ENCODE data around the gene OCIAD2.
A peak's percentile ranks its signal among the peaks of the same experiment; 100 is the strongest.

The OCIAD2 gene

DNA sequence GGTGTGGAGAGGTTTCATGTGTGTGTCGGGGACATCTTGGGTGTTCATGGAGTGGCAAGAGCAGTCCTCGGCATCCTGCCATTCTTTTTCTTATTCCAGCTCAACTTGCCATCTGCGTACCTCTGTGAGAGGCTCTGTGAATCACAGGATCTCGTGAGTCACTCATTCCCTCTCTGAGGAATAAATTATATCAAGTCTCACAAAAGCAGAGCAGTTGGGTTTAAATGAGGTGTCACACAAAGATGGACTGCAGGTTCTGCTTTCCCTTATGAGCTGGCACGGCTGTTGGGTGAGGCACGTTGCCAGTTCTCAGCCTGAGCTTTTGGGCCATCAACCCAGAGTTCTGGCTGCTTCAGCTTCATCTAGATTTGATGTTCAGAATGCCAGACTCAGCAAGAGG is 6.8 kb upstream of the OCIAD2 start:
- H3K79me2 ChIP-seq (ENCODE audit: control insufficient read depth, insufficient read depth, low read length), result no peaks in the 10 kb centered on the region
- H2BK5ac ChIP-seq (ENCODE audit: low read length), result no peak overlapping the region
- no peaks in the 10 kb centered on the region for H3K27me3 ChIP-seq (ENCODE audit: insufficient read depth, low read length, poor library complexity)
- no peak overlapping the region for H2AK5ac ChIP-seq (ENCODE audit: low read length)
- no peak overlapping the region for H3K4me3 ChIP-seq (ENCODE audit: low read length)
- no peak overlapping the region for H4K5ac ChIP-seq (ENCODE audit: low read length)
- WGBS (ENCODE audit: extremely low coverage, insufficient coverage, low lambda C conversion rate), result no CpG with 5 or more reads among the region's 6 CpGs
- no peak overlapping the region for H3K56ac ChIP-seq (ENCODE audit: low read length)
- H3K18ac ChIP-seq (ENCODE audit: low read length), result no peak overlapping the region
- no peaks in the 10 kb centered on the region for H3K79me1 ChIP-seq (ENCODE audit: low read length)
- H4K8ac ChIP-seq (ENCODE audit: low read depth, low read length), result no peak overlapping the region
- no peak overlapping the region for H2BK120ac ChIP-seq (ENCODE audit: low read depth, low read length)
- no peak for DNase-seq
- H3K23ac ChIP-seq (ENCODE audit: low read length), result no peak overlapping the region
- H3K9ac ChIP-seq (ENCODE audit: low read length), result no peak overlapping the region
- H2BK15ac ChIP-seq (replicated peaks; ENCODE audit: low read depth), result no peak overlapping the region
- no peaks in the 10 kb centered on the region for H3K36me3 ChIP-seq (ENCODE audit: control insufficient read depth, insufficient read depth, low read length)
- no peaks in the 10 kb centered on the region for H3K4me1 ChIP-seq (ENCODE audit: control insufficient read depth, low read depth, low read length)
- H3K27ac ChIP-seq (ENCODE audit: low read depth, low read length), result no peak overlapping the region
- no peak overlapping the region for H3K4me2 ChIP-seq (ENCODE audit: low read length)
- H3K4ac ChIP-seq (ENCODE audit: low read depth, low read length), result no peak overlapping the region

DNA sequence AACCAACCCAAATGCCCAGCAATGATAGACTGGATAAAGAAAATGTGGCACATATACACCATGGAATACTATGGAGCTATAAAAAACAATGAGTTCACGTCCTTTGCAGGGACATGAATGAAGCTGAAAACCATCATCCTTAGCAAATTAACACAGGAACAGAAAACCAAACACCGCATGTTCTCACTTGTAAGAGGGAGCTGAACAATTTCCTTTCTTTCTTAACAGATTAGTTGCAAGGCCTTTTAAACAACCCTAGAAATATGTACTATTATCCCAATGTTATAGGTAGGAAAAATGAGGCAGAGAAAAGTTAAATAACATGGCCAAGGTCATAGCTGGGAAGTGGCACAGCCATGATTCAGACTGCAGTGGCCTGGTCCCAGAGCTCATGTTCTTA is 5.8 kb upstream of the OCIAD2 start:
- Histone ChIP-seq H3K79me1 (ENCODE audit: low read length) (no peaks in the 10 kb centered on the region), H3K36me3 (ENCODE audit: control insufficient read depth, insufficient read depth, low read length) (no peaks in the 10 kb centered on the region), H3K9ac (ENCODE audit: low read length) (no peak overlapping the region), H3K27me3 (ENCODE audit: insufficient read depth, low read length, poor library complexity) (no peaks in the 10 kb centered on the region), H3K56ac (ENCODE audit: low read length) (no peak overlapping the region), H2BK5ac (ENCODE audit: low read length) (no peak overlapping the region), H3K4me1 (ENCODE audit: control insufficient read depth, low read depth, low read length) (no peaks in the 10 kb centered on the region), H4K5ac (ENCODE audit: low read length) (no peak overlapping the region), H2BK15ac (replicated peaks; ENCODE audit: low read depth) (no peak overlapping the region), H3K18ac (ENCODE audit: low read length) (no peak overlapping the region), H2AK5ac (ENCODE audit: low read length) (no peak overlapping the region), H3K27ac (ENCODE audit: low read depth, low read length) (no peak overlapping the region), H4K8ac (ENCODE audit: low read depth, low read length) (no peak overlapping the region), H3K23ac (ENCODE audit: low read length) (no peak overlapping the region), H3K4me2 (ENCODE audit: low read length) (no peak overlapping the region), H3K79me2 (ENCODE audit: control insufficient read depth, insufficient read depth, low read length) (no peaks in the 10 kb centered on the region), H3K4ac (ENCODE audit: low read depth, low read length) (no peak overlapping the region), H2BK120ac (ENCODE audit: low read depth, low read length) (no peak overlapping the region), H3K4me3 (ENCODE audit: low read length) (no peak overlapping the region)
- WGBS (ENCODE audit: extremely low coverage, insufficient coverage, low lambda C conversion rate), result no CpG with 5 or more reads among the region's 2 CpGs
- DNase-seq, result no peak

DNA sequence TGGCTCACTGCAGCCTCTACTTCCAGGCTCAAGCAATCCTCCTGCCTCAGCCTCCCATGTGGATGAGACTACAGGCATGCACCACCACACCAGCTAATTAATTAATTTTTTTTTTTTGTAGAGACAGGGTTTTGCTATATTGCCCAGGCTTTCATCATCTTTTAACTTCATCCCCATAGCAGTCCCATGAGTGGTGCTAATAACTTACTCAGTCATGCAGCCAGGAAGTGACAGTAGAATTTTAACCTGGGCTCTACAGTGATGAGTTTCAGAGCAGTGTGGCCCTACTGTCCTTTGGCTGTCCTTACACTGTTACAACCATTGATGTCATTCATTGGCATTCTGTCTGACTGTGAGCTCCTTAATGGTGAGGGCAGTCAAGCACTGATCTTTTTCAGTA is 3.9 kb upstream of the OCIAD2 start:
- no peak overlapping the region for H3K23ac ChIP-seq (ENCODE audit: low read length)
- peaks cover 4% of the 10 kb centered on the region for H3K79me2 ChIP-seq (ENCODE audit: control insufficient read depth, insufficient read depth, low read length)
- H3K18ac ChIP-seq (ENCODE audit: low read length), result no peak overlapping the region
- H3K27me3 ChIP-seq (ENCODE audit: insufficient read depth, low read length, poor library complexity), result no peaks in the 10 kb centered on the region
- no peak overlapping the region for H3K9ac ChIP-seq (ENCODE audit: low read length)
- no peak overlapping the region for H3K27ac ChIP-seq (ENCODE audit: low read depth, low read length)
- H3K56ac ChIP-seq (ENCODE audit: low read length), result no peak overlapping the region
- DNase-seq, result no peak
- H2BK5ac ChIP-seq (ENCODE audit: low read length), result no peak overlapping the region
- H3K79me1 ChIP-seq (ENCODE audit: low read length), result peaks cover 5% of the 10 kb centered on the region
- H4K8ac ChIP-seq (ENCODE audit: low read depth, low read length), result no peak overlapping the region
- no peaks in the 10 kb centered on the region for H3K4me1 ChIP-seq (ENCODE audit: control insufficient read depth, low read depth, low read length)
- no peak overlapping the region for H3K4me3 ChIP-seq (ENCODE audit: low read length)
- H3K36me3 ChIP-seq (ENCODE audit: control insufficient read depth, insufficient read depth, low read length), result no peaks in the 10 kb centered on the region
- H3K4me2 ChIP-seq (ENCODE audit: low read length), result no peak overlapping the region
- H2BK15ac ChIP-seq (replicated peaks; ENCODE audit: low read depth), result no peak overlapping the region
- H2AK5ac ChIP-seq (ENCODE audit: low read length), result no peak overlapping the region
- H4K5ac ChIP-seq (ENCODE audit: low read length), result no peak overlapping the region
- no peak overlapping the region for H2BK120ac ChIP-seq (ENCODE audit: low read depth, low read length)
- no peak overlapping the region for H3K4ac ChIP-seq (ENCODE audit: low read depth, low read length)

DNA sequence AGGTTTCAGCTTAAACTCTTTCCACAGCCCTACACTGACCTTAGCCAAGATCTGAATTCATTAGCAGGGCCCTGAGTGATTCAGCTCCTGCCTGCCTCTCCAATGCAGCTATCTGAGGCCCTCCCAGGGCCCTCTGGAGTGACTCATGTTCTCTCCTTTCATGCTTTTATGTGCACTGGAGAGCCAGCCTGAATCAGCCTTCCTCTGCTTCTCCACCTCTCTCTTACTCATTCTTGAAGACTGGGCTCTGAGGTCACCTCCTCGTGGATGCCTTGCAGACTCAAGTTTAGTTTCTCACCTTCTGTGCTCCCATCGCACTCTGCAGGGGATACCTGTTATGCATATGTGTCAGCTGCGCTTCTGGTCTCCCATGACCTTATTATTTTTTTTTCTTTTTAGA is 3.1 kb upstream of the OCIAD2 start:
- H3K9ac ChIP-seq (ENCODE audit: low read length), result no peak overlapping the region
- no peak overlapping the region for H3K23ac ChIP-seq (ENCODE audit: low read length)
- H2BK120ac ChIP-seq (ENCODE audit: low read depth, low read length), result no peak overlapping the region
- no peak overlapping the region for H3K4ac ChIP-seq (ENCODE audit: low read depth, low read length)
- H3K4me2 ChIP-seq (ENCODE audit: low read length), result no peak overlapping the region
- peaks cover 4% of the 10 kb centered on the region for H3K79me2 ChIP-seq (ENCODE audit: control insufficient read depth, insufficient read depth, low read length)
- H3K27me3 ChIP-seq (ENCODE audit: insufficient read depth, low read length, poor library complexity), result no peaks in the 10 kb centered on the region
- peak; percentile 94 for DNase-seq
- no peak overlapping the region for H2AK5ac ChIP-seq (ENCODE audit: low read length)
- H3K27ac ChIP-seq (ENCODE audit: low read depth, low read length), result no peak overlapping the region
- H3K56ac ChIP-seq (ENCODE audit: low read length), result no peak overlapping the region
- no peaks in the 10 kb centered on the region for H3K36me3 ChIP-seq (ENCODE audit: control insufficient read depth, insufficient read depth, low read length)
- H4K8ac ChIP-seq (ENCODE audit: low read depth, low read length), result no peak overlapping the region
- no peak overlapping the region for H3K18ac ChIP-seq (ENCODE audit: low read length)
- H3K79me1 ChIP-seq (ENCODE audit: low read length), result peaks cover 7% of the 10 kb centered on the region
- no CpG with 5 or more reads among the region's 3 CpGs for WGBS (ENCODE audit: extremely low coverage, insufficient coverage, low lambda C conversion rate)
- no peak overlapping the region for H2BK5ac ChIP-seq (ENCODE audit: low read length)
- no peaks in the 10 kb centered on the region for H3K4me1 ChIP-seq (ENCODE audit: control insufficient read depth, low read depth, low read length)
- H2BK15ac ChIP-seq (replicated peaks; ENCODE audit: low read depth), result no peak overlapping the region
- H4K5ac ChIP-seq (ENCODE audit: low read length), result no peak overlapping the region
- no peak overlapping the region for H3K4me3 ChIP-seq (ENCODE audit: low read length)

DNA sequence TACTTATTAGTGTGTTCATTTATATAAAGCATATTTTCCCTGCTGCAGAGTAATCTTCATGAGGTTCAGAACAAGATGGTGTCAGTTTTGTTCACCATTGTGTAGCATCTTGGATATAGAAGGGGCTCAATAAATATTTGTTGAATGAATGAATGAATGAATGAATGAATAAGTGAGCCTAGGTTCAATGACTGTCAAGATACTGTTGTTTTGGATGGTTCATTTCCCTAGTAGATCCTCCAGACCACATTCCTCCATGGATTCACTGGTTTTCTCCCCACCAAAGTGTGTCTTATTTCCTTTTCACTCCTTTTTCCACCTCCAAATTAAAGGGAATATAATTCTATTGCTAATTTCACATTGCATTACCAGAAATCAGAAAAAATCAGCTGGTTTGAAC is 2.1 kb upstream of the OCIAD2 start:
- no peak overlapping the region for H3K27ac ChIP-seq (ENCODE audit: low read depth, low read length)
- H2AK5ac ChIP-seq (ENCODE audit: low read length), result no peak overlapping the region
- H3K27me3 ChIP-seq (ENCODE audit: insufficient read depth, low read length, poor library complexity), result no peaks in the 10 kb centered on the region
- H3K9ac ChIP-seq (ENCODE audit: low read length), result no peak overlapping the region
- H3K4me3 ChIP-seq (ENCODE audit: low read length), result no peak overlapping the region
- no peak overlapping the region for H3K4me2 ChIP-seq (ENCODE audit: low read length)
- no peak for DNase-seq
- no peak overlapping the region for H2BK15ac ChIP-seq (replicated peaks; ENCODE audit: low read depth)
- H3K4me1 ChIP-seq (ENCODE audit: control insufficient read depth, low read depth, low read length), result no peaks in the 10 kb centered on the region
- H3K18ac ChIP-seq (ENCODE audit: low read length), result no peak overlapping the region
- H3K79me2 ChIP-seq (ENCODE audit: control insufficient read depth, insufficient read depth, low read length), result peaks cover 4% of the 10 kb centered on the region
- H4K8ac ChIP-seq (ENCODE audit: low read depth, low read length), result no peak overlapping the region
- H3K4ac ChIP-seq (ENCODE audit: low read depth, low read length), result no peak overlapping the region
- no peak overlapping the region for H2BK120ac ChIP-seq (ENCODE audit: low read depth, low read length)
- no peak overlapping the region for H3K56ac ChIP-seq (ENCODE audit: low read length)
- no peak overlapping the region for H3K23ac ChIP-seq (ENCODE audit: low read length)
- peaks cover 2% of the 10 kb centered on the region for H3K36me3 ChIP-seq (ENCODE audit: control insufficient read depth, insufficient read depth, low read length)
- peaks cover 7% of the 10 kb centered on the region for H3K79me1 ChIP-seq (ENCODE audit: low read length)
- H4K5ac ChIP-seq (ENCODE audit: low read length), result no peak overlapping the region
- H2BK5ac ChIP-seq (ENCODE audit: low read length), result no peak overlapping the region

DNA sequence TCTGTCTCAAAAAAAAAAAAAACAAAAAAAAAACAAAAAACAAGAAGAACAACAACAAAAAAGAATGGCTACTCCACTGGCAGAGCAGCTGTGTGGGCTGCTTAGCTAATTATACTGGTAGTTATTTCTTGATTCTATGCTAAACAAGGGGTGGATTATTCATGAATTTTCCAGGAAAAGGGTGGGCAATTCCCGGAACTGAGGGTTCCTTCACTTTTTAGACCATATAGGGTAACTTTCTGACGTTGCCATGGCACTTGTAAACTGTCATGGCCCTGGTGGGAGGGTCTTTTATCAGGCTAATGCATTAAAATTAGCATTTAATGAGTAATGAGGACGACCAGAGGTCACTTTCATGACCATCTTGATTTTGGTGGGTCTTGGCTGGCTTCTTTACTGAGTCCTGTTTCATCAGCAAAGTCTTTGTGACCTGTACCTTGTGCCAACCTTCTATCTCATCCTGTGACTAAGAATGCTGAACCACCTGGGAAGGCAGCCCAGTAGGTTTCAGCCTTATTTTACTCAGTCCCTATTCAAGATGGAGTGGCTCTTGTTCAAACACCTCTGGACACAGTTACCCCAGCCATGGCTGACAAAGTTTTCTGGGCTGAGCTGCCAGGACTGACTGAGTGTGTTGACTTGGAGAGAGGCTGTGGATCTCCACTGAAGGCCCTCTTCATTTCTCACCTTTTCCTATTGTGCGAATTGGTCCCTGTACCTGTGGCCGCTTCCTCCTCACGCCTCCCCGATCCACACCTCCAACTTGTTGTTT is 1.3 kb upstream of the OCIAD2 start:
- Histone ChIP-seq H3K4me1 (ENCODE audit: control insufficient read depth, low read depth, low read length) (no peaks in the 10 kb centered on the region), H2BK5ac (ENCODE audit: low read length) (no peak overlapping the region), H3K9ac (ENCODE audit: low read length) (no peak overlapping the region), H3K36me3 (ENCODE audit: control insufficient read depth, insufficient read depth, low read length) (peaks cover 2% of the 10 kb centered on the region), H4K8ac (ENCODE audit: low read depth, low read length) (no peak overlapping the region), H3K4ac (ENCODE audit: low read depth, low read length) (no peak overlapping the region), H2AK5ac (ENCODE audit: low read length) (no peak overlapping the region), H2BK15ac (replicated peaks; ENCODE audit: low read depth) (no peak overlapping the region), H3K27ac (ENCODE audit: low read depth, low read length) (no peak overlapping the region), H4K5ac (ENCODE audit: low read length) (no peak overlapping the region), H3K18ac (ENCODE audit: low read length) (no peak overlapping the region), H3K23ac (ENCODE audit: low read length) (no peak overlapping the region), H3K4me3 (ENCODE audit: low read length) (no peak overlapping the region), H3K79me2 (ENCODE audit: control insufficient read depth, insufficient read depth, low read length) (peaks cover 4% of the 10 kb centered on the region), H3K27me3 (ENCODE audit: insufficient read depth, low read length, poor library complexity) (no peaks in the 10 kb centered on the region), H3K79me1 (ENCODE audit: low read length) (peaks cover 7% of the 10 kb centered on the region), H3K4me2 (ENCODE audit: low read length) (no peak overlapping the region), H2BK120ac (ENCODE audit: low read depth, low read length) (no peak overlapping the region), H3K56ac (ENCODE audit: low read length) (no peak overlapping the region)
- no CpG with 5 or more reads among the region's 7 CpGs for WGBS (ENCODE audit: extremely low coverage, insufficient coverage, low lambda C conversion rate)
- DNase-seq, result no peak
